A673 (cell line): ENCODE data around the gene NFASC. TPM values are rescaled to one million over a fixed set of nuclear protein-coding genes. Genes with fewer than 3 reads are reported as not detected.

Experiments
- BruUV-seq: library from RNA; stranded (reverse); fragments of 400-500 nt; replicated peaks from 2 replicates; lab custom pipeline; 2021; lab: Mats Ljungman, UMichigan
- CTCF ChIA-PET: fragments of 300-600 bp; sonication (Branson Sonifier 250); formaldehyde crosslinking; loops from one replicate; lab custom pipeline; 2022; ENCODE audit warnings: antibody characterized with exemption; lab: Charles Lee
- POLR2A ChIA-PET: fragments of 300-600 bp; sonication (Branson Sonifier 250); formaldehyde crosslinking; loops from one replicate; lab custom pipeline; 2022; ENCODE audit warnings: antibody characterized with exemption; ENCODE audit not compliant: low non-redundant PET; lab: Charles Lee
- DNase-seq: peaks from one replicate; pipeline ENCODE4 v3.0.0-alpha.2; 2015; ENCODE audit warnings: low spot score
- H3K27ac ChIP-seq: fragments of 200-600 bp; sonication (generic); 2 replicates; pipeline ENCODE4 v1.5.1; 2016; ENCODE audit warnings: mixed run types, low read depth, mild to moderate bottlenecking, mixed read lengths, antibody characterized with exemption, low read length; ENCODE audit not compliant: poor library complexity, severe bottlenecking
- H3K27me3 ChIP-seq: fragments of 200-600 bp; sonication (generic); replicated peaks from 2 replicates; pipeline ENCODE4 v1.6.1; 2017; ENCODE audit warnings: mixed run types, low read depth, mild to moderate bottlenecking, mixed read lengths, antibody characterized with exemption, low read length; ENCODE audit not compliant: insufficient read depth, poor library complexity
- H3K36me3 ChIP-seq: fragments of 200-600 bp; sonication (generic); 2 replicates; pipeline ENCODE4 v1.6.1; 2016; ENCODE audit warnings: mixed run types, mild to moderate bottlenecking, mixed read lengths, antibody characterized with exemption, low read length; ENCODE audit not compliant: insufficient read depth, poor library complexity, severe bottlenecking
- H3K4me1 ChIP-seq: fragments of 200-600 bp; sonication (generic); 2 replicates; pipeline ENCODE4 v1.6.1; 2017; ENCODE audit warnings: mixed run types, mild to moderate bottlenecking, mixed read lengths, antibody characterized with exemption, low read length; ENCODE audit not compliant: insufficient read depth, poor library complexity, severe bottlenecking
- H3K4me3 ChIP-seq: fragments of 200-600 bp; sonication (generic); 2 replicates; pipeline ENCODE4 v1.5.1; 2016; ENCODE audit warnings: low read depth, mixed run types, mild to moderate bottlenecking, mixed read lengths, low read length; ENCODE audit not compliant: poor library complexity, severe bottlenecking
- H3K9me3 ChIP-seq: fragments of 200-600 bp; sonication (generic); 2 replicates; pipeline ENCODE4 v1.6.1; 2016; ENCODE audit warnings: mixed run types, low read depth, mild to moderate bottlenecking, mixed read lengths, antibody characterized with exemption, low read length; ENCODE audit not compliant: poor library complexity, severe bottlenecking
- EZH2 ChIP-seq: fragments of 200-600 bp; sonication (generic); IDR thresholded peaks from 2 replicates; pipeline ENCODE4 v1.6.1; 2017; ENCODE audit warnings: borderline replicate concordance, low read depth, mild to moderate bottlenecking, mixed read lengths, antibody characterized with exemption, low read length; ENCODE audit not compliant: poor library complexity, severe bottlenecking
- intact Hi-C: fragments of 100-400 bp; cut with micrococcal nuclease; formaldehyde crosslinking; loops from one replicate; pipeline ENCODE4 v1.10.0; 2022; ENCODE audit not compliant: unreplicated experiment
- total RNA-seq: library from RNA; stranded (reverse); gene quantifications from 2 replicates; pipeline ENCODE4 v1.2.3, GENCODE V29; 2021
- TF ChIP-seq, protein P1 (sequence below): fragments of 300-800, 200-600 bp; sonication (generic); conservative IDR thresholded peaks from 2 replicates; pipeline ENCODE4 v1.5.1; 2017; ENCODE audit warnings: low read depth, mild to moderate bottlenecking, antibody characterized with exemption, low read length, moderate library complexity, mixed read lengths

NFASC gene
- total RNA-seq, 1 experiment from 2014 or later: 0.24 TPM

DNA sequence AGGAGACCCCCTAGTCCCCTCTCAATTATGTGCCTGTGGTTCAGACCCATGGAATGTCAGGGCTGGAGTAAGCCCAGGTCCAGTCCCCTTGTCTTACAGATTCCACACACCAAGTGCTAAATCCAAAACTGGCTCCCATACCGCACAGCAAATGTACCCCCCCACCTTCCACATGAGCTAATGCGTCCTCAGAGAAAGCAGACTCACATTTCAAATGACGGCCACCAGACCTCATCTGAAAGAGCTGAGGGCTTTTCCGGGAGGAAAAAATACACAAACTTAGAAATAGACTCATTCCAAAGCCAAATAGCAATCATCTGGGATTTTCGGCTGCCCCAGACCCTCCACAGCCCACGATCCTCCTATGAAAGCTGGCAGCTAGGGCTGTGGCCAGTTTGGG lies 159.6 kb downstream of the NFASC start:
- Histone ChIP-seq H3K4me3 (no peak overlapping the region), H3K4me1 (no peaks in the 10 kb centered on the region), H3K27ac (no peak overlapping the region), H3K27me3 (peaks cover 6% of the 10 kb centered on the region), H3K9me3 (no peaks in the 10 kb centered on the region), H3K36me3 (no peaks in the 10 kb centered on the region)
- intact Hi-C loops: no loop called here
- POLR2A ChIA-PET: no interaction called here
- no TSS peak for BruUV-seq
- CTCF ChIA-PET: no interaction called here
- DNase-seq: no peak
- no peak for TF ChIP-seq EZH2
- TF ChIP-seq, protein P1, sequence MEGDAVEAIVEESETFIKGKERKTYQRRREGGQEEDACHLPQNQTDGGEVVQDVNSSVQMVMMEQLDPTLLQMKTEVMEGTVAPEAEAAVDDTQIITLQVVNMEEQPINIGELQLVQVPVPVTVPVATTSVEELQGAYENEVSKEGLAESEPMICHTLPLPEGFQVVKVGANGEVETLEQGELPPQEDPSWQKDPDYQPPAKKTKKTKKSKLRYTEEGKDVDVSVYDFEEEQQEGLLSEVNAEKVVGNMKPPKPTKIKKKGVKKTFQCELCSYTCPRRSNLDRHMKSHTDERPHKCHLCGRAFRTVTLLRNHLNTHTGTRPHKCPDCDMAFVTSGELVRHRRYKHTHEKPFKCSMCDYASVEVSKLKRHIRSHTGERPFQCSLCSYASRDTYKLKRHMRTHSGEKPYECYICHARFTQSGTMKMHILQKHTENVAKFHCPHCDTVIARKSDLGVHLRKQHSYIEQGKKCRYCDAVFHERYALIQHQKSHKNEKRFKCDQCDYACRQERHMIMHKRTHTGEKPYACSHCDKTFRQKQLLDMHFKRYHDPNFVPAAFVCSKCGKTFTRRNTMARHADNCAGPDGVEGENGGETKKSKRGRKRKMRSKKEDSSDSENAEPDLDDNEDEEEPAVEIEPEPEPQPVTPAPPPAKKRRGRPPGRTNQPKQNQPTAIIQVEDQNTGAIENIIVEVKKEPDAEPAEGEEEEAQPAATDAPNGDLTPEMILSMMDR: no peak

DNA sequence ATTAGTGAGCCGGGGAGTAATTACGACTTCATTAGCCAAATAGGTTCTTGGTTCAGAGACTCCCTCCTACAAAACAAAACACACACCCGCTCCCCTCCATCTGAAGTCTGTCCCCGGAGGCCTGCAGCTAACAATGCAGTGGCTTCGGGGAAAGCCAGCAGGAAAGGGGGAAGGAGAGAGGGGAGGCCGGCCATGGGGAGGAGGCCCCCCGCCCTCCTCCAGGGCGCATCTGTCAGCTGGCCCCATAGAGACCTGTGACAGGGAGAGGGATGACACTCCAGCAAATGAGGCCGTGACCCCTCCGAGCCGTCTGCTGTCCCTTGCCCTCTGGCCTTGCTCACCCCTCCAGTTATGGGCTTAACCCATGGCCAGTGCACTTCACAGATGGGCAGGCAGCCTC lies 160.2 kb downstream of the NFASC start:
- Histone ChIP-seq H3K4me1 (no peaks in the 10 kb centered on the region), H3K27me3 (peaks cover 6% of the 10 kb centered on the region), H3K4me3 (no peak overlapping the region), H3K9me3 (no peaks in the 10 kb centered on the region), H3K27ac (no peak overlapping the region), H3K36me3 (no peaks in the 10 kb centered on the region)
- TF ChIP-seq EZH2: no peak
- TF ChIP-seq, protein P1: no peak
- CTCF ChIA-PET: no interaction called here
- DNase-seq: no peak
- POLR2A ChIA-PET: no interaction called here
- no TSS peak for BruUV-seq
- intact Hi-C loops: no loop called here

DNA sequence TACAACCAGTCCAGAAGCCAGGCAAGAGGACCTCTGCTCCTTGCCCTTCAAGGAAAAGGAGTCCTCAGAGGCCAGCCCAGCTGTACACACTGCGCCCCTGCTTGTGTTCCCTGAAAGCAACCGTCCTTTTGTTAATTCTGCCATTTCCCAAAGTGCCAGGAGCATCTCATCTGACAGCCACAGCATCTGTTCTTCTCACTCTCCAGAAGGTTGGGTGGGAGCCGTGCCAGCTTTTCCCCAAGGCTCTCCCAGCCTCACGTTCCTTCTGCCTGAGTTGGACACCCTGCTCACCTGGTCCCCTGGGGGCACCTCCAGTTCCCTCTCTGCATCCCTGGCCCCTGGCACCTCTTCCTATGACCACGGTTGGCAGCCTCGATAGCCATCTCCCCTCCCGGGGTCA lies 161.8 kb downstream of the NFASC start:
- Histone ChIP-seq H3K4me1 (no peaks in the 10 kb centered on the region), H3K4me3 (no peak overlapping the region), H3K27ac (no peak overlapping the region), H3K27me3 (peaks cover 6% of the 10 kb centered on the region), H3K9me3 (no peaks in the 10 kb centered on the region), H3K36me3 (no peaks in the 10 kb centered on the region)
- no TSS peak for BruUV-seq
- CTCF ChIA-PET: interaction anchor here (0.6 kb wide), 1 partner anchor 26 kb away, joined by 3 read pairs; no protein-coding TSS in a partner anchor
- POLR2A ChIA-PET: no interaction called here
- DNase-seq: no peak
- no peak for TF ChIP-seq EZH2
- TF ChIP-seq, protein P1: no peak
- intact Hi-C loops: no loop called here
